HCT116 (cell line): ENCODE data around the gene PRKG1.

Experiments used
- CBX3 ChIP-seq: IDR thresholded peaks from 2 replicates; pipeline ENCODE4 v1.6.1; 2012; ENCODE audit warnings: low read depth
- ELF1 ChIP-seq: IDR thresholded peaks from 2 replicates; pipeline ENCODE4 v1.6.1; 2012; ENCODE audit warnings: low read depth, borderline replicate concordance
- EZH2 ChIP-seq: fragments of 200-600 bp; sonication (generic); IDR thresholded peaks from 2 replicates; pipeline ENCODE4 v1.6.1; 2017; ENCODE audit warnings: antibody characterized with exemption, mixed run types
- EZH2phosphoT487 ChIP-seq: fragments of 200-600 bp; IDR thresholded peaks from 2 replicates; pipeline ENCODE4 v1.6.1; 2018; ENCODE audit warnings: antibody characterized with exemption, borderline replicate concordance
- POLR2A ChIP-seq: IDR thresholded peaks from 2 replicates; pipeline ENCODE4 v1.7.0; 2011; ENCODE audit warnings: borderline replicate concordance; ENCODE audit not compliant: insufficient read depth, insufficient read length; ENCODE audit errors: extremely low read depth
- POLR2AphosphoS5 ChIP-seq: IDR thresholded peaks from 2 replicates; pipeline ENCODE4 v1.6.1; 2011; ENCODE audit warnings: mild to moderate bottlenecking, low read depth, low read length, moderate library complexity
- SP1 ChIP-seq: IDR thresholded peaks from 2 replicates; pipeline ENCODE4 v1.6.1; 2012; ENCODE audit warnings: low read depth
- SRF ChIP-seq: IDR thresholded peaks from 2 replicates; pipeline ENCODE4 v1.6.1; 2012; ENCODE audit warnings: low read depth
- TCF7L2 ChIP-seq: IDR thresholded peaks from 2 replicates; pipeline ENCODE4 v1.7.0; 2011; ENCODE audit warnings: borderline replicate concordance, inconsistent platforms; ENCODE audit not compliant: insufficient read depth, insufficient read length; ENCODE audit errors: extremely low read depth
- YY1 ChIP-seq: IDR thresholded peaks from 2 replicates; pipeline ENCODE4 v1.6.1; 2011; ENCODE audit warnings: low read length, low read depth, moderate library complexity, mild to moderate bottlenecking; ENCODE audit not compliant: insufficient replicate concordance; ENCODE audit errors: extremely low read depth
- TF ChIP-seq, protein P1 (sequence below), 3 experiments: fragments of 200-600 bp in 1 of 3; sonication (generic) in 1 of 3; IDR thresholded peaks in 2 of 3; conservative IDR thresholded peaks in 1 of 3; 2 replicates each; pipeline ENCODE4 v1.5.1; 2012 to 2017; ENCODE audit warnings: low read depth in 2 of 3, low read length in 2 of 3, antibody characterized with exemption in 1 of 3, borderline replicate concordance in 1 of 3, control low read depth in 1 of 3, mild to moderate bottlenecking in 1 of 3, mixed read lengths in 1 of 3, mixed run types in 1 of 3, moderate library complexity in 1 of 3; ENCODE audit not compliant: insufficient read depth in 1 of 3
- TF ChIP-seq, protein P2 (sequence below): IDR thresholded peaks from 2 replicates; pipeline ENCODE4 v1.6.1; 2012
- TF ChIP-seq, protein P3 (sequence below): IDR thresholded peaks from 2 replicates; pipeline ENCODE4 v1.6.1; 2012; ENCODE audit warnings: low read depth

DNA sequence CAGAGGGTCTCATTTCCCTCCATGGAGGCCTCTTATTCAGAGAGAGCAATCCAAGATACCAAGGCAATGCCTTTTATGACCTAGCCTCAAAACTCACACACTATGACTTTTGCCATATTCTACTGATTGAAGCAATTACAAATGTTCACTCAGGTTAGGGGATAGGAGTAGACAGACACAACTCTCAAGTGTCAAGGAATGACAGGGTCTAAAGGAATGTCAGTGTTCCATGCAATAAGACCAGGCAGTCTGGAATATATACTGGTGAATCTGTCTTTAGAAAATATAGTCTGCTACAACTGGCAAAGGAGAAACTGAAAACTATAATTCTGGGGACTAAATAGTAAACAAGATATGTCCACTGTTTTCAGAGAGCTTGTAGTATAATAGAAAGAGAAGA is 283.9 kb downstream of the PRKG1 start:
- TF ChIP-seq POLR2A (no peak), EZH2phosphoT487 (no peak), ELF1 (no peak), POLR2AphosphoS5 (no peak), TCF7L2 (no peak), SRF (no peak), CBX3 (no peak), EZH2 (no peak), YY1 (no peak), SP1 (no peak)
- TF ChIP-seq, protein P1, sequence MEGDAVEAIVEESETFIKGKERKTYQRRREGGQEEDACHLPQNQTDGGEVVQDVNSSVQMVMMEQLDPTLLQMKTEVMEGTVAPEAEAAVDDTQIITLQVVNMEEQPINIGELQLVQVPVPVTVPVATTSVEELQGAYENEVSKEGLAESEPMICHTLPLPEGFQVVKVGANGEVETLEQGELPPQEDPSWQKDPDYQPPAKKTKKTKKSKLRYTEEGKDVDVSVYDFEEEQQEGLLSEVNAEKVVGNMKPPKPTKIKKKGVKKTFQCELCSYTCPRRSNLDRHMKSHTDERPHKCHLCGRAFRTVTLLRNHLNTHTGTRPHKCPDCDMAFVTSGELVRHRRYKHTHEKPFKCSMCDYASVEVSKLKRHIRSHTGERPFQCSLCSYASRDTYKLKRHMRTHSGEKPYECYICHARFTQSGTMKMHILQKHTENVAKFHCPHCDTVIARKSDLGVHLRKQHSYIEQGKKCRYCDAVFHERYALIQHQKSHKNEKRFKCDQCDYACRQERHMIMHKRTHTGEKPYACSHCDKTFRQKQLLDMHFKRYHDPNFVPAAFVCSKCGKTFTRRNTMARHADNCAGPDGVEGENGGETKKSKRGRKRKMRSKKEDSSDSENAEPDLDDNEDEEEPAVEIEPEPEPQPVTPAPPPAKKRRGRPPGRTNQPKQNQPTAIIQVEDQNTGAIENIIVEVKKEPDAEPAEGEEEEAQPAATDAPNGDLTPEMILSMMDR (IDR thresholded peaks at IDR 0.05 in 2 of 3, conservative IDR thresholded peaks at IDR 0.05 in 1 of 3; ENCODE audit: borderline replicate concordance in 1 of 3, insufficient read depth in 1 of 3, low read depth in 2 of 3, low read length in 2 of 3), result no peak
- TF ChIP-seq, protein P2, sequence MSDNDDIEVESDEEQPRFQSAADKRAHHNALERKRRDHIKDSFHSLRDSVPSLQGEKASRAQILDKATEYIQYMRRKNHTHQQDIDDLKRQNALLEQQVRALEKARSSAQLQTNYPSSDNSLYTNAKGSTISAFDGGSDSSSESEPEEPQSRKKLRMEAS, result no peak
- TF ChIP-seq, protein P3, sequence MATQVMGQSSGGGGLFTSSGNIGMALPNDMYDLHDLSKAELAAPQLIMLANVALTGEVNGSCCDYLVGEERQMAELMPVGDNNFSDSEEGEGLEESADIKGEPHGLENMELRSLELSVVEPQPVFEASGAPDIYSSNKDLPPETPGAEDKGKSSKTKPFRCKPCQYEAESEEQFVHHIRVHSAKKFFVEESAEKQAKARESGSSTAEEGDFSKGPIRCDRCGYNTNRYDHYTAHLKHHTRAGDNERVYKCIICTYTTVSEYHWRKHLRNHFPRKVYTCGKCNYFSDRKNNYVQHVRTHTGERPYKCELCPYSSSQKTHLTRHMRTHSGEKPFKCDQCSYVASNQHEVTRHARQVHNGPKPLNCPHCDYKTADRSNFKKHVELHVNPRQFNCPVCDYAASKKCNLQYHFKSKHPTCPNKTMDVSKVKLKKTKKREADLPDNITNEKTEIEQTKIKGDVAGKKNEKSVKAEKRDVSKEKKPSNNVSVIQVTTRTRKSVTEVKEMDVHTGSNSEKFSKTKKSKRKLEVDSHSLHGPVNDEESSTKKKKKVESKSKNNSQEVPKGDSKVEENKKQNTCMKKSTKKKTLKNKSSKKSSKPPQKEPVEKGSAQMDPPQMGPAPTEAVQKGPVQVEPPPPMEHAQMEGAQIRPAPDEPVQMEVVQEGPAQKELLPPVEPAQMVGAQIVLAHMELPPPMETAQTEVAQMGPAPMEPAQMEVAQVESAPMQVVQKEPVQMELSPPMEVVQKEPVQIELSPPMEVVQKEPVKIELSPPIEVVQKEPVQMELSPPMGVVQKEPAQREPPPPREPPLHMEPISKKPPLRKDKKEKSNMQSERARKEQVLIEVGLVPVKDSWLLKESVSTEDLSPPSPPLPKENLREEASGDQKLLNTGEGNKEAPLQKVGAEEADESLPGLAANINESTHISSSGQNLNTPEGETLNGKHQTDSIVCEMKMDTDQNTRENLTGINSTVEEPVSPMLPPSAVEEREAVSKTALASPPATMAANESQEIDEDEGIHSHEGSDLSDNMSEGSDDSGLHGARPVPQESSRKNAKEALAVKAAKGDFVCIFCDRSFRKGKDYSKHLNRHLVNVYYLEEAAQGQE, result no peak
